ENCODE measurements around the gene IL24. TPM values are rescaled to one million over a fixed set of nuclear protein-coding genes. Genes with fewer than 3 reads are reported as not detected.
A peak's percentile ranks its signal among the peaks of the same experiment; 100 is the strongest.

Gene IL24
- total and polyA plus RNA-seq, 10 of the 15 experiments (the other 5 are each of a cell fraction or from before 2014, with no cell fraction given) = 0.05 to 19.8 (median 0.35) TPM; not detected in 1

DNA sequence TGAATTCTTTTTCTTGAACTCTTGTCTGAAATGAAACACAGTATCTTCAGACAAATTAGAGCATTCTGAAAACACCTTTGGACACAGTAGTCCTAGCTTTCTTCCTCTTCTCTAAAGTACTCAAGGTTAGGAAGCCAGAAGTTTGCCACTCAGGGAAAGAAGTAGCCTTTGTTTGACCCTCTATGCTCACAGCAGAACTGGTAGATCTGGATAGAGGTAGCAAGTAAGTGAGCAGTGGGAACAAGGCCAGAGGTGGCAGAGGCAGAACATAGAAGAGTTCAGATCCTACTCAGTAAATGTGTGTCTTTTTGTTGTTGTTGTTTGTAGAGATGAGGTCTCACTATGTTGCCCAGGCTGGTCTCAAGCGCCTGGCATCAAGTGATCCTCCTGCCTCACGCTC is 56.4 kb downstream of the IL24 start:
- Histone ChIP-seq H3K36me3 (ENCODE audit: control insufficient read depth in 2 of 2, insufficient read depth in 2 of 2, low read length in 1 of 2) (no peaks in the 10 kb centered on the region), H3K9ac (ENCODE audit: control insufficient read depth, insufficient read depth, low read length) (no peak overlapping the region), H3K9me3 (replicated peaks; ENCODE audit: control insufficient read depth, insufficient read depth, low read length) (peaks cover 4% of the 10 kb centered on the region; the same call in 2 of the 3 replicates), H3K79me2 (ENCODE audit: control insufficient read depth, insufficient read depth, low read length) (no peaks in the 10 kb centered on the region), H2AFZ (ENCODE audit: control insufficient read depth, low read depth, low read length) (no peak overlapping the region), H4K20me1 (ENCODE audit: control insufficient read depth, insufficient read depth) (no peaks in the 10 kb centered on the region), H3K4me2 (ENCODE audit: control insufficient read depth, insufficient read depth) (no peak overlapping the region), H3K4me3 (no peak overlapping the region), H3K27ac (ENCODE audit: control insufficient read depth, insufficient read depth) (peak overlapping the region; percentile 25; the same call in 1 of the 2 replicates), H3K4me1 (ENCODE audit: control insufficient read depth, insufficient read depth, low read length) (peaks cover 52% of the 10 kb centered on the region), H3K27me3 (replicated peaks in 1 of 2; ENCODE audit: control insufficient read depth in 2 of 2, insufficient read depth in 2 of 2, low read length in 1 of 2) (no peaks in the 10 kb centered on the region)
- ChIA-PET CTCF (interaction anchor here (0.8 to 9.4 kb wide), 10 partner anchors 15 to 229 kb away, joined by 3 to 61 read pairs (median 6); partner anchors contain the start of gene FCAMR), SMC1A (ENCODE audit: uncharacterized antibody, unreplicated experiment) (interaction anchor here (0.7 to 2.4 kb wide), 7 partner anchors 18 to 29 kb away, joined by 3 to 15 read pairs (median 5); no protein-coding TSS in a partner anchor), POLR2A (interaction anchor here (1.2 to 2.3 kb wide), 4 partner anchors 12 to 31 kb away, joined by 5 to 13 read pairs (median 6); partner anchors contain the start of gene FCMR), RAD21 (ENCODE audit: unreplicated experiment) (interaction anchor here (1.1 to 2.5 kb wide), 3 partner anchors 14 to 26 kb away, joined by 3 to 17 read pairs (median 3); no protein-coding TSS in a partner anchor)
- BruUV-seq (replicated peaks) = no TSS peak
- in situ Hi-C loops (cut with MboI) (no loop called here), intact Hi-C loops (cut with micrococcal nuclease; ENCODE audit: unreplicated experiment) (no loop called here)
- TF ChIP-seq, protein P1, sequence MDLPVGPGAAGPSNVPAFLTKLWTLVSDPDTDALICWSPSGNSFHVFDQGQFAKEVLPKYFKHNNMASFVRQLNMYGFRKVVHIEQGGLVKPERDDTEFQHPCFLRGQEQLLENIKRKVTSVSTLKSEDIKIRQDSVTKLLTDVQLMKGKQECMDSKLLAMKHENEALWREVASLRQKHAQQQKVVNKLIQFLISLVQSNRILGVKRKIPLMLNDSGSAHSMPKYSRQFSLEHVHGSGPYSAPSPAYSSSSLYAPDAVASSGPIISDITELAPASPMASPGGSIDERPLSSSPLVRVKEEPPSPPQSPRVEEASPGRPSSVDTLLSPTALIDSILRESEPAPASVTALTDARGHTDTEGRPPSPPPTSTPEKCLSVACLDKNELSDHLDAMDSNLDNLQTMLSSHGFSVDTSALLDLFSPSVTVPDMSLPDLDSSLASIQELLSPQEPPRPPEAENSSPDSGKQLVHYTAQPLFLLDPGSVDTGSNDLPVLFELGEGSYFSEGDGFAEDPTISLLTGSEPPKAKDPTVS (IDR thresholded peaks at IDR 0.05; ENCODE audit: low read depth, low read length) = no peak
- TF ChIP-seq, protein P2, sequence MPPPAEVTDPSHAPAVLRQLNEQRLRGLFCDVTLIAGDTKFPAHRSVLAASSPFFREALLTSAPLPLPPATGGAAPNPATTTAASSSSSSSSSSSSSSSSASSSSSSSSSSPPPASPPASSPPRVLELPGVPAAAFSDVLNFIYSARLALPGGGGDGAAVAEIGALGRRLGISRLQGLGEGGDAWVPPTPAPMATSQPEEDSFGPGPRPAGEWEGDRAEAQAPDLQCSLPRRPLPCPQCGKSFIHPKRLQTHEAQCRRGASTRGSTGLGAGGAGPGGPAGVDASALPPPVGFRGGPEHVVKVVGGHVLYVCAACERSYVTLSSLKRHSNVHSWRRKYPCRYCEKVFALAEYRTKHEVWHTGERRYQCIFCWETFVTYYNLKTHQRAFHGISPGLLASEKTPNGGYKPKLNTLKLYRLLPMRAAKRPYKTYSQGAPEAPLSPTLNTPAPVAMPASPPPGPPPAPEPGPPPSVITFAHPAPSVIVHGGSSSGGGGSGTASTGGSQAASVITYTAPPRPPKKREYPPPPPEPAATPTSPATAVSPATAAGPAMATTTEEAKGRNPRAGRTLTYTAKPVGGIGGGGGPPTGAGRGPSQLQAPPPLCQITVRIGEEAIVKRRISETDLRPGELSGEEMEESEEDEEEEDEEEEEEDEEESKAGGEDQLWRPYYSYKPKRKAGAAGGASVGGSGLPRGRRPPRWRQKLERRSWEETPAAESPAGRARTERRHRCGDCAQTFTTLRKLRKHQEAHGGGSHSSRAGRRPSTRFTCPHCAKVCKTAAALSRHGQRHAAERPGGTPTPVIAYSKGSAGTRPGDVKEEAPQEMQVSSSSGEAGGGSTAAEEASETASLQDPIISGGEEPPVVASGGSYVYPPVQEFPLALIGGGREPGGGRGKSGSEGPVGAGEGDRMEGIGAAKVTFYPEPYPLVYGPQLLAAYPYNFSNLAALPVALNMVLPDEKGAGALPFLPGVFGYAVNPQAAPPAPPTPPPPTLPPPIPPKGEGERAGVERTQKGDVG (CRISPR knock-in tag; IDR thresholded peaks at IDR 0.05) = no peak
- TF ChIP-seq SUZ12 (IDR thresholded peaks at IDR 0.05; ENCODE audit: unreplicated experiment) (no peak), ZNF24 (IDR thresholded peaks at IDR 0.05) (no peak), SP1 (IDR thresholded peaks at IDR 0.05; ENCODE audit: low read depth, low read length) (no peak), HCFC1 (IDR thresholded peaks at IDR 0.05; ENCODE audit: low read length) (no peak), SREBF1 (IDR thresholded peaks at IDR 0.05; ENCODE audit: low read length) (no peak), GABPA (IDR thresholded peaks at IDR 0.05; ENCODE audit: low read depth) (no peak)
- TF ChIP-seq, protein P3, sequence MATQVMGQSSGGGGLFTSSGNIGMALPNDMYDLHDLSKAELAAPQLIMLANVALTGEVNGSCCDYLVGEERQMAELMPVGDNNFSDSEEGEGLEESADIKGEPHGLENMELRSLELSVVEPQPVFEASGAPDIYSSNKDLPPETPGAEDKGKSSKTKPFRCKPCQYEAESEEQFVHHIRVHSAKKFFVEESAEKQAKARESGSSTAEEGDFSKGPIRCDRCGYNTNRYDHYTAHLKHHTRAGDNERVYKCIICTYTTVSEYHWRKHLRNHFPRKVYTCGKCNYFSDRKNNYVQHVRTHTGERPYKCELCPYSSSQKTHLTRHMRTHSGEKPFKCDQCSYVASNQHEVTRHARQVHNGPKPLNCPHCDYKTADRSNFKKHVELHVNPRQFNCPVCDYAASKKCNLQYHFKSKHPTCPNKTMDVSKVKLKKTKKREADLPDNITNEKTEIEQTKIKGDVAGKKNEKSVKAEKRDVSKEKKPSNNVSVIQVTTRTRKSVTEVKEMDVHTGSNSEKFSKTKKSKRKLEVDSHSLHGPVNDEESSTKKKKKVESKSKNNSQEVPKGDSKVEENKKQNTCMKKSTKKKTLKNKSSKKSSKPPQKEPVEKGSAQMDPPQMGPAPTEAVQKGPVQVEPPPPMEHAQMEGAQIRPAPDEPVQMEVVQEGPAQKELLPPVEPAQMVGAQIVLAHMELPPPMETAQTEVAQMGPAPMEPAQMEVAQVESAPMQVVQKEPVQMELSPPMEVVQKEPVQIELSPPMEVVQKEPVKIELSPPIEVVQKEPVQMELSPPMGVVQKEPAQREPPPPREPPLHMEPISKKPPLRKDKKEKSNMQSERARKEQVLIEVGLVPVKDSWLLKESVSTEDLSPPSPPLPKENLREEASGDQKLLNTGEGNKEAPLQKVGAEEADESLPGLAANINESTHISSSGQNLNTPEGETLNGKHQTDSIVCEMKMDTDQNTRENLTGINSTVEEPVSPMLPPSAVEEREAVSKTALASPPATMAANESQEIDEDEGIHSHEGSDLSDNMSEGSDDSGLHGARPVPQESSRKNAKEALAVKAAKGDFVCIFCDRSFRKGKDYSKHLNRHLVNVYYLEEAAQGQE (IDR thresholded peaks at IDR 0.05; ENCODE audit: low read depth, low read length) = no peak
- no peak for FAIRE-seq
- ATAC-seq = no peak
- 100% methylated on average over 2 of the region's 2 CpGs for WGBS (ENCODE audit: insufficient coverage, insufficient replicate concordance, low lambda C conversion rate, missing lambda C conversion rate)
- no peak for DNase-seq (ENCODE audit: low read depth, low spot score)
